H1 (cell line): Measurements from ENCODE around the gene ZNF232. TPM values are rescaled to one million over a fixed set of nuclear protein-coding genes. Genes with fewer than 3 reads are reported as not detected.
A peak's percentile ranks its signal among the peaks of the same experiment; 100 is the strongest.
"Not testable (repeated sequence)": the region's sequence is repeated elsewhere in the genome, so short reads cannot be mapped to it uniquely, and the experiment has no call there.

Experiments used
- CTCF ChIA-PET: fragments of 300-600 bp; sonication (Branson Sonifier 250); formaldehyde crosslinking; loops from one replicate; lab custom pipeline; 2021; ENCODE audit not compliant: partially characterized antibody; lab: Charles Lee
- POLR2A ChIA-PET: fragments of 300-600 bp; sonication (Branson Sonifier 250); formaldehyde crosslinking; loops from one replicate; lab custom pipeline; 2021; ENCODE audit warnings: inconsistent platforms; ENCODE audit not compliant: partially characterized antibody; lab: Charles Lee
- DNase-seq, 2 experiments: peaks; one replicate each; pipeline versions ENCODE4 v3.0.0 to v3.0.0-alpha.2; 2010 to 2022; ENCODE audit warnings: low spot score in 2 of 2, low read depth in 1 of 2, mixed read lengths in 1 of 2
- FAIRE-seq: peaks from 2 replicates; lab custom pipeline; 2011; peaks lifted over from hg19 to GRCh38; lab: Jason Lieb, UNC
- H2AFZ ChIP-seq: 2 replicates; pipeline ENCODE4 v1.8.1; 2012; ENCODE audit warnings: low read length, inconsistent platforms
- H2AK5ac ChIP-seq: 2 replicates; pipeline ENCODE4 v1.6.1; 2013; ENCODE audit warnings: low read depth, low read length
- H2BK120ac ChIP-seq: replicated peaks from 2 replicates; pipeline ENCODE3; 2013; ENCODE audit warnings: low read depth, low read length, inconsistent platforms
- H2BK12ac ChIP-seq: 2 replicates; pipeline ENCODE4 v1.6.1; 2013; ENCODE audit warnings: low read depth, low read length
- H2BK15ac ChIP-seq: 2 replicates; pipeline ENCODE4 v1.6.1; 2013; ENCODE audit warnings: low read length
- H2BK20ac ChIP-seq: 2 replicates; pipeline ENCODE4 v1.6.1; 2013; ENCODE audit warnings: low read length
- H2BK5ac ChIP-seq: 2 replicates; pipeline ENCODE4 v1.6.1; 2013; ENCODE audit warnings: low read depth, low read length
- H3K14ac ChIP-seq: 2 replicates; pipeline ENCODE4 v1.6.1; 2013; ENCODE audit warnings: inconsistent platforms; ENCODE audit not compliant: insufficient read length
- H3K18ac ChIP-seq: 2 replicates; pipeline ENCODE4 v1.6.1; 2013; ENCODE audit warnings: low read length; ENCODE audit errors: extremely low read depth
- H3K23ac ChIP-seq: 2 replicates; pipeline ENCODE4 v1.6.1; 2013; ENCODE audit warnings: inconsistent platforms; ENCODE audit not compliant: insufficient read length
- H3K23me2 ChIP-seq: 2 replicates; pipeline ENCODE4 v1.6.1; 2013; ENCODE audit warnings: low read depth, low read length
- H3K27ac ChIP-seq: 2 replicates; pipeline ENCODE4 v1.6.1; 2011; ENCODE audit warnings: low read depth, low read length, inconsistent platforms
- H3K27me3 ChIP-seq, 4 experiments: replicated peaks in 1 of 4; 1 replicate in 1 of 4; 2 replicates in 3 of 4; pipeline versions ENCODE4 v1.6.1 to v1.8.1; 2011 to 2013; ENCODE audit warnings: low read length in 3 of 4, mild to moderate bottlenecking in 3 of 4, inconsistent platforms in 2 of 4, mixed read lengths in 2 of 4, moderate library complexity in 1 of 4; ENCODE audit not compliant: control insufficient read depth in 3 of 4, insufficient read depth in 3 of 4; ENCODE audit errors: extremely low read depth in 1 of 4
- H3K36me3 ChIP-seq, 4 experiments: 2 replicates each; pipeline versions ENCODE4 v1.6.1 to v1.8.1; 2011 to 2013; ENCODE audit warnings: mild to moderate bottlenecking in 4 of 4, low read length in 3 of 4, moderate library complexity in 2 of 4, control low read depth in 1 of 4, inconsistent platforms in 1 of 4; ENCODE audit not compliant: insufficient read depth in 4 of 4, control insufficient read depth in 2 of 4
- H3K4ac ChIP-seq: replicated peaks from 2 replicates; pipeline ENCODE3; 2013; ENCODE audit warnings: low read length, low read depth, mixed read lengths, inconsistent platforms; ENCODE audit not compliant: insufficient read length
- H3K4me1 ChIP-seq, 4 experiments: replicated peaks in 1 of 4; 1 replicate in 1 of 4; 2 replicates in 3 of 4; pipeline versions ENCODE4 v1.6.1 to v1.8.1; 2011 to 2013; ENCODE audit warnings: low read length in 3 of 4, inconsistent platforms in 2 of 4, mixed read lengths in 1 of 4; ENCODE audit not compliant: insufficient read depth in 4 of 4, control insufficient read depth in 3 of 4
- H3K4me2 ChIP-seq, 2 experiments: 2 replicates each; pipeline versions ENCODE4 v1.6.1 to v1.8.1; 2011 to 2013; ENCODE audit warnings: low read depth in 2 of 2, low read length in 2 of 2, control low read depth in 1 of 2, inconsistent platforms in 1 of 2, mild to moderate bottlenecking in 1 of 2; ENCODE audit not compliant: insufficient read depth in 1 of 2
- H3K4me3 ChIP-seq, 4 experiments: fragments of 200-600, 300-600 bp in 1 of 4; sonication (generic), shearing (Covaris generic), sonication (Bioruptor Twin) in 1 of 4; 2 replicates each; pipeline versions ENCODE4 v1.5.1 to v1.8.1; 2011 to 2016; ENCODE audit warnings: low read length in 4 of 4, low read depth in 3 of 4, control low read depth in 2 of 4, inconsistent platforms in 2 of 4, mild to moderate bottlenecking in 2 of 4, mixed read lengths in 1 of 4, moderate library complexity in 1 of 4; ENCODE audit not compliant: insufficient read depth in 2 of 4; ENCODE audit errors: extremely low read depth in 1 of 4
- H3K56ac ChIP-seq: replicated peaks from 2 replicates; pipeline ENCODE3; 2013; ENCODE audit warnings: low read depth, mild to moderate bottlenecking, mixed read lengths, low read length, inconsistent platforms; ENCODE audit not compliant: insufficient read length
- H3K79me1 ChIP-seq: 2 replicates; pipeline ENCODE4 v1.6.1; 2013; ENCODE audit warnings: low read depth, low read length, control low read depth
- H3K79me2 ChIP-seq, 2 experiments: 2 replicates each; pipeline versions ENCODE4 v1.6.1 to v1.8.1; 2012 to 2013; ENCODE audit warnings: low read length in 2 of 2, mild to moderate bottlenecking in 2 of 2, inconsistent platforms in 1 of 2; ENCODE audit not compliant: insufficient read depth in 2 of 2, control insufficient read depth in 1 of 2
- H3K9ac ChIP-seq, 4 experiments: replicated peaks in 1 of 4; 1 replicate in 1 of 4; 2 replicates in 3 of 4; pipeline versions ENCODE4 v1.6.1 to v1.8.1; 2011 to 2013; ENCODE audit warnings: low read depth in 3 of 4, low read length in 3 of 4, control low read depth in 2 of 4, mild to moderate bottlenecking in 2 of 4, moderate library complexity in 2 of 4, inconsistent platforms in 1 of 4; ENCODE audit errors: extremely low read depth in 1 of 4
- H3K9me3 ChIP-seq, 2 experiments: 2 replicates each; pipeline versions ENCODE4 v1.6.1 to v1.8.1; 2012 to 2013; ENCODE audit warnings: mild to moderate bottlenecking in 2 of 2, moderate library complexity in 2 of 2, control low read depth in 1 of 2, inconsistent platforms in 1 of 2, low read depth in 1 of 2, low read length in 1 of 2, mixed read lengths in 1 of 2; ENCODE audit not compliant: insufficient read depth in 2 of 2
- H4K20me1 ChIP-seq, 2 experiments: replicated peaks in 1 of 2; 2 replicates each; pipeline versions ENCODE3 to v1.8.1; 2011 to 2013; ENCODE audit warnings: inconsistent platforms in 2 of 2, low read length in 2 of 2, mild to moderate bottlenecking in 1 of 2; ENCODE audit not compliant: insufficient read depth in 2 of 2, control insufficient read depth in 1 of 2
- H4K5ac ChIP-seq: 2 replicates; pipeline ENCODE4 v1.6.1; 2013; ENCODE audit warnings: low read length, low read depth, mixed read lengths, inconsistent platforms; ENCODE audit not compliant: insufficient read length
- H4K8ac ChIP-seq: 2 replicates; pipeline ENCODE4 v1.8.0; 2013; ENCODE audit warnings: mild to moderate bottlenecking, moderate library complexity, low read length, inconsistent platforms; ENCODE audit not compliant: insufficient read depth; ENCODE audit errors: extremely low read depth
- H4K91ac ChIP-seq: replicated peaks from 2 replicates; pipeline ENCODE3; 2013; ENCODE audit warnings: low read length, mixed read lengths, inconsistent platforms; ENCODE audit not compliant: insufficient read length
- WGBS, 2 experiments: shearing (Covaris generic) in 1 of 2; methylation state at CpG; one replicate each; pipeline versions ENCODE4 v1.1.6 to v1.1.7; 2013 to 2015; ENCODE audit warnings: low lambda C conversion rate in 2 of 2, mixed read lengths in 2 of 2, inconsistent platforms in 1 of 2, low coverage in 1 of 2, missing lambda C conversion rate in 1 of 2; ENCODE audit not compliant: insufficient replicate concordance in 2 of 2, insufficient coverage in 1 of 2, insufficient read length in 1 of 2; ENCODE audit errors: extremely low coverage in 1 of 2, missing lambda C conversion rate in 1 of 2; 5-methylcytosine and 5-hydroxymethylcytosine counted together
- polyA plus RNA-seq, 7 experiments: library from polyadenylated mRNA; depleted of rRNA in 3 of 7; stranded (reverse) in 5 of 7; unstranded in 2 of 7; fragments of >200 nt in 5 of 7; fragments of 200-250 nt in 2 of 7; gene quantifications; 1 replicate in 5 of 7; 2 replicates in 1 of 7; 4 replicates in 1 of 7; pipeline versions ENCODE4 v1.2.1 to v1.2.3, GENCODE V29; 2011 to 2013; ENCODE audit warnings: missing spikeins in 2 of 7, mixed read lengths in 2 of 7
- total RNA-seq: library from RNA; stranded (reverse); fragmentation: NEBNext Ultra II Directional; extraction: Animal tissue kit (Norgen Biotek cat#: 25700); gene quantifications from 2 replicates; pipeline ENCODE4 v1.2.1, GENCODE V29; 2021

ZNF232 gene
- total and polyA plus RNA-seq, 2 of the 8 experiments (the other 6 are each of a cell fraction or from before 2014, with no cell fraction given): 11.1 to 41.0 TPM

DNA sequence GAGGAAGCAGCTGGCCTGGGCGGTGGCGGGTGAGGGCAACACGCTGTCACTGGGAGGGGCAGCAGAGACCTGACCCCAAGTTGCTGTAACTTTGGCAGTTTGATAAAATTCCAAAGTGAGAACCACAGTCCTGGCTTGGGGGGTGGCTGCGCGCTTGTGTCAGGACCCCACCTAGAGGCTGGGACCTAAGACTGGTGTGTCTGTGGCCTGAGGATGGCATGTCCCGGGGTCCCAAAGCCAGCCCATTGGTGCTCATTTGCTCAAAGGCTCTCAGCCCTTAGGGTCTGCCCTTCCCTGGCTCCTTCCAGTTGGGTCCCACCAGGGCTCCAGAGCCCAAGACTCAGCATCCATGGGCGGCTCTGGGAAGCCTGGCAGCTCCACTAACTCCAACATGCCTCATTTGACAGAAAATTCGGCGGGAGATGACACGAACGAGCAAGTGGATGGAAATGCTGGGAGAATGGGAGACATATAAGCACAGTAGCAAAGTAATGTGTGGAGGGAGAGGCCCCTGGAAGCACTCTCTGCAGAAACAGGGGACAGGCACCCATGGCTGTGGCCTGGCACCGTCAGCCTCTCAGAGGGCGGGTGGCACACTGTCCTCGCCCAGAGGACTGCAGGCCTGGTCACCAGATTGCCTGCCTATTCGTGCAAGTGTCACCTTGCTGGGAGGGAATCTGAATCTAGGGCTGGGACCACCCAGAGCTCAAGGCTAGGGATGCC is 21.0 kb upstream of the ZNF232 start:
- H3K79me1 ChIP-seq, H2BK5ac ChIP-seq, H3K4ac ChIP-seq, H3K36me3 ChIP-seq, H2AK5ac ChIP-seq, H3K23ac ChIP-seq, H2BK15ac ChIP-seq, H3K4me1 ChIP-seq, H3K18ac ChIP-seq, H2AFZ ChIP-seq, H4K5ac ChIP-seq, H3K79me2 ChIP-seq, H2BK20ac ChIP-seq, H2BK12ac ChIP-seq, H3K4me3 ChIP-seq, H3K27me3 ChIP-seq, H3K9ac ChIP-seq, CTCF ChIA-PET, H3K27ac ChIP-seq, H2BK120ac ChIP-seq, H3K14ac ChIP-seq, H4K20me1 ChIP-seq, H4K8ac ChIP-seq, H3K9me3 ChIP-seq, POLR2A ChIA-PET, H3K56ac ChIP-seq, H4K91ac ChIP-seq, H3K4me2 ChIP-seq, FAIRE-seq, H3K23me2 ChIP-seq: not testable (repeated sequence)
- peak in 1 of 2 experiments; percentile 23 for DNase-seq
- WGBS, 2 experiments: 94% methylated on average over 15 of the region's 15 CpGs; no CpG with 5 or more reads in 1 of the 2 experiments
